Endothelial cell of umbilical vein (primary cell): ENCODE measurements around the gene DMRTB1.

Experiments used
- JUN ChIP-seq: IDR thresholded peaks from 2 replicates; pipeline ENCODE4 v1.6.1; 2011; ENCODE audit warnings: borderline replicate concordance, low read depth; ENCODE audit not compliant: insufficient read length, insufficient read depth
- MAX ChIP-seq: IDR thresholded peaks from 2 replicates; pipeline ENCODE4 v1.6.1; 2011; ENCODE audit not compliant: insufficient read depth, insufficient read length
- POLR2A ChIP-seq: IDR thresholded peaks from 2 replicates; pipeline ENCODE4 v1.6.1; 2012; ENCODE audit warnings: low read depth, mild to moderate bottlenecking, control low read depth, low read length
- TF ChIP-seq, protein P1 (sequence below), 2 donors: IDR thresholded peaks; 1 replicate in 1 of 2; 2 replicates in 1 of 2; pipeline ENCODE4 v1.5.1; 2011; ENCODE audit warnings: low read length in 2 of 2, mild to moderate bottlenecking in 2 of 2, moderate library complexity in 2 of 2, control low read depth in 1 of 2, inconsistent platforms in 1 of 2, low read depth in 1 of 2; ENCODE audit not compliant: insufficient read depth in 1 of 2; ENCODE audit errors: extremely low read depth in 1 of 2

DNA sequence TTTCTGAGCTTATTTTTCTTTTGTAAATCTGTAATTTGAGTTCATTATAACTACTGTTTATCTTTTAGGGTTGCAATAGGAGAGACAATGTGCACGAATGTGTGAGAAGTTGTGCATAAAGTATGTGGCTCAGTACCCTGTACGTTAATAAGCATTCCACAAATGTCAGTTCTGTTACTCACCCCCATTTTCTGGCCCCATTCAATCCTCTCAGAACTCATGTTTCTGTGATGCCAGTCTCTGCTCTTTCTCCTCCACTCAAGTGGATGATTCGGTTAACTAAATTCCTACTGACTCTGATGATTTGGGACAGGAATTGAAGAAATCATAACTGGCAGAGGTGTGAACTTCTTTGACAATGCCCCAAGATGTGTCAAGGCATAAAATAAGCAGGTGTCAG is 10.2 kb upstream of the DMRTB1 start:
- TF ChIP-seq, protein P1, sequence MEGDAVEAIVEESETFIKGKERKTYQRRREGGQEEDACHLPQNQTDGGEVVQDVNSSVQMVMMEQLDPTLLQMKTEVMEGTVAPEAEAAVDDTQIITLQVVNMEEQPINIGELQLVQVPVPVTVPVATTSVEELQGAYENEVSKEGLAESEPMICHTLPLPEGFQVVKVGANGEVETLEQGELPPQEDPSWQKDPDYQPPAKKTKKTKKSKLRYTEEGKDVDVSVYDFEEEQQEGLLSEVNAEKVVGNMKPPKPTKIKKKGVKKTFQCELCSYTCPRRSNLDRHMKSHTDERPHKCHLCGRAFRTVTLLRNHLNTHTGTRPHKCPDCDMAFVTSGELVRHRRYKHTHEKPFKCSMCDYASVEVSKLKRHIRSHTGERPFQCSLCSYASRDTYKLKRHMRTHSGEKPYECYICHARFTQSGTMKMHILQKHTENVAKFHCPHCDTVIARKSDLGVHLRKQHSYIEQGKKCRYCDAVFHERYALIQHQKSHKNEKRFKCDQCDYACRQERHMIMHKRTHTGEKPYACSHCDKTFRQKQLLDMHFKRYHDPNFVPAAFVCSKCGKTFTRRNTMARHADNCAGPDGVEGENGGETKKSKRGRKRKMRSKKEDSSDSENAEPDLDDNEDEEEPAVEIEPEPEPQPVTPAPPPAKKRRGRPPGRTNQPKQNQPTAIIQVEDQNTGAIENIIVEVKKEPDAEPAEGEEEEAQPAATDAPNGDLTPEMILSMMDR (IDR thresholded peaks at IDR 0.05; ENCODE audit: extremely low read depth in 1 of 2, insufficient read depth in 1 of 2, low read depth in 1 of 2, low read length in 2 of 2), result no peak
- TF ChIP-seq MAX (no peak), POLR2A (no peak), JUN (no peak)
